ENCODE data around the gene CIZ1. TPM values are rescaled to one million over a fixed set of nuclear protein-coding genes. Genes with fewer than 3 reads are reported as not detected.

The CIZ1 gene
- total and polyA plus RNA-seq, 2 experiments from 2014 or later, result 48.5 to 73.1 TPM

DNA sequence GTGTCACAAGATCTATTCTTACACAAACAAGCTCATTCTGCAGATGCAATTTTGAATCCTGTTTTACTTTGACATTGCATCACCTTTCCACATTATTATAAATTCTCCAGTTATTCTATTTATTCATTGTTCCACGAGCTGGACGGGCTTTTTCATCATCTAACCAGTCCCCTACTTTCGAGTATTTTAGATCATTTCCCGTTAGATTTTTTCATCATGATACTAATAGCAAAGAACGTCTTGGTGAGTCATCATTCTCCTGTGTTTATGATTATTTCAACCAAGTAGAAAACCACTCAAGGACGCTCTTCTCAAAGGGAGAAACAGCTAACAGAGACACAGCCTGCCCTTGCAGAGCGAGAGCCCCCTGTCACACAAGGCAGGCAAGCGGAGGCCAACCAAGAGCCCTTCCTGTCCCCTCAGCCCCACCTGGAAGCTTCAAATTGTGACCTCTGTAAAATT, 16.2 kb downstream of the CIZ1 start:
- in situ Hi-C loops (cut with MboI), result no loop called here
- Histone ChIP-seq H3K4me2 (ENCODE audit: unreplicated experiment) (no peak overlapping the region), H3K4me1 (ENCODE audit: insufficient read depth) (no peaks in the 10 kb centered on the region), H4K20me1 (ENCODE audit: insufficient read depth) (no peaks in the 10 kb centered on the region), H3K9me2 (ENCODE audit: insufficient read depth) (no peaks in the 10 kb centered on the region), H3K36me3 (ENCODE audit: low read depth) (peaks cover 22% of the 10 kb centered on the region), H3K4me3 (no peak overlapping the region), H3F3A (ENCODE audit: insufficient read depth) (no peaks in the 10 kb centered on the region), H3K27ac (0 out of 2 replicates have a peak overlapping the region, but pooled peaks have one; percentile 16), H3K9me3 (ENCODE audit: low read depth) (no peaks in the 10 kb centered on the region), H3K27me3 (replicated peaks; ENCODE audit: insufficient read depth) (no peaks in the 10 kb centered on the region), H3K79me2 (ENCODE audit: insufficient read depth) (peaks cover 4% of the 10 kb centered on the region; the same call in 1 of the 2 replicates), H2AFZ (no peak overlapping the region), H3K9ac (no peak overlapping the region)
- 53 to 54% methylated on average over 8 of the region's 8 CpGs for WGBS, 2 experiments (ENCODE audit: low coverage in 1 of 2, low lambda C conversion rate in 2 of 2, missing lambda C conversion rate in 2 of 2)
- peak; percentile 65 for DNase-seq
- no peak for TF ChIP-seq EZH2 (IDR thresholded peaks at IDR 0.05; ENCODE audit: insufficient read depth, poor library complexity, severe bottlenecking)
- no peak for TF ChIP-seq EZH2phosphoT487 (IDR thresholded peaks at IDR 0.05; ENCODE audit: insufficient read depth, low read depth)

DNA sequence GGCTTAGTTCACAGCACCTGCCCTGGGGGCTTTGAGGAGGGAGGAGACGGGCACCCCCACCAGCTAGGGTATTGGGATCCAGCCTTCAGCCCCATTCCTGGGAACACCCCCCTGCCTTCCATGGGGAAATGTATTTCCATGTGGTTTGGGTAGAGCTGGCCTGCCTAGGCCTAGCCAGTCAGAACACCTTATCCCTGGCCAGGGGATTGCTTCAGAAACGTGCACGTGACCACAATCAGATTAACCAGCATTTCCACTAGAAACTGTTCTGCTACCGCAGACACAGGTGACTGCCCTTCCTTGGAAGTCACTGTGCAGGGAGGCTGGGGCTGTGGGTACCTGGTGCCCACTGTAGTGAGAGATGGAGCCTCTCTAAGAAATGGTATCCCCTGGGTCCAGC, 17.3 kb downstream of the CIZ1 start:
- H3K4me2 ChIP-seq (ENCODE audit: unreplicated experiment), result no peak overlapping the region
- H3K36me3 ChIP-seq (ENCODE audit: low read depth), result peaks cover 21% of the 10 kb centered on the region
- H3K4me1 ChIP-seq (ENCODE audit: insufficient read depth), result no peaks in the 10 kb centered on the region
- H2AFZ ChIP-seq, result no peak overlapping the region
- no peak overlapping the region for H3K27ac ChIP-seq
- no peak for DNase-seq
- no peaks in the 10 kb centered on the region for H3K27me3 ChIP-seq (replicated peaks; ENCODE audit: insufficient read depth)
- in situ Hi-C loops (cut with MboI), result no loop called here
- no peak overlapping the region for H3K9ac ChIP-seq
- H3K79me2 ChIP-seq (ENCODE audit: insufficient read depth), result peaks cover 4% of the 10 kb centered on the region; the same call in 1 of the 2 replicates
- H3F3A ChIP-seq (ENCODE audit: insufficient read depth), result no peaks in the 10 kb centered on the region
- WGBS, 2 experiments (ENCODE audit: low coverage in 1 of 2, low lambda C conversion rate in 2 of 2, missing lambda C conversion rate in 2 of 2), result 89 to 93% methylated on average over 4 of the region's 4 CpGs
- no peak overlapping the region for H3K4me3 ChIP-seq
- TF ChIP-seq EZH2phosphoT487 (IDR thresholded peaks at IDR 0.05; ENCODE audit: insufficient read depth, low read depth), result no peak
- TF ChIP-seq EZH2 (IDR thresholded peaks at IDR 0.05; ENCODE audit: insufficient read depth, poor library complexity, severe bottlenecking), result no peak
- no peaks in the 10 kb centered on the region for H3K9me2 ChIP-seq (ENCODE audit: insufficient read depth)
- H4K20me1 ChIP-seq (ENCODE audit: insufficient read depth), result no peaks in the 10 kb centered on the region
- no peaks in the 10 kb centered on the region for H3K9me3 ChIP-seq (ENCODE audit: low read depth)

DNA sequence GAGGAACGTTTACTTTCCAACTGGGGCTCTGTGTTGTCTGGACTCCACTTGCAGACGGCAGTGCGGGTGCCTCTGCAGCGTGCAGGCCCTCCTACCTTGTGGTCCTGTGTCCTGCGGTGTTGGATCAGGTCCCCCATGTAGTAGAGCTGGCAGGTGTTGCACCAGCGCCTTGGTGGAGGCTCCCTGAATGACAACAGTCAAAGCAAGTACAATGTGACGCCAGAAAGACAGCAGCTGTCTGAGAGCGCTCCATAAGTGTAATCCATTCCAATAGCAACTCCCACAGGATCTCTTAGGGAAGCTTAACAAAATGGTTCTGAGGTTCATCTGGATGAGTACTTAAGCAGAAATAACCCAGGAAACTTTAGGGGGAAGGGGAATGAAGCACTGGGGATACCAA, 21.4 kb downstream of the CIZ1 start:
- H3K4me1 ChIP-seq (ENCODE audit: insufficient read depth), result no peaks in the 10 kb centered on the region
- peaks cover 13% of the 10 kb centered on the region for H3K36me3 ChIP-seq (ENCODE audit: low read depth)
- H3K79me2 ChIP-seq (ENCODE audit: insufficient read depth), result peaks cover 4% of the 10 kb centered on the region; the same call in 1 of the 2 replicates
- H3F3A ChIP-seq (ENCODE audit: insufficient read depth), result 0 out of 2 replicates have a peak, but pooled peaks cover 5% of the 10 kb centered on the region
- no peak overlapping the region for H3K4me2 ChIP-seq (ENCODE audit: unreplicated experiment)
- TF ChIP-seq EZH2phosphoT487 (IDR thresholded peaks at IDR 0.05; ENCODE audit: insufficient read depth, low read depth) (no peak), EZH2 (IDR thresholded peaks at IDR 0.05; ENCODE audit: insufficient read depth, poor library complexity, severe bottlenecking) (no peak)
- H3K4me3 ChIP-seq, result no peak overlapping the region
- no peaks in the 10 kb centered on the region for H4K20me1 ChIP-seq (ENCODE audit: insufficient read depth)
- no peak for DNase-seq
- no peak overlapping the region for H3K27ac ChIP-seq
- 84 to 86% methylated on average over 8 of the region's 8 CpGs for WGBS, 2 experiments (ENCODE audit: low coverage in 1 of 2, low lambda C conversion rate in 2 of 2, missing lambda C conversion rate in 2 of 2)
- no peaks in the 10 kb centered on the region for H3K9me3 ChIP-seq (ENCODE audit: low read depth)
- H3K9me2 ChIP-seq (ENCODE audit: insufficient read depth), result no peaks in the 10 kb centered on the region
- no peaks in the 10 kb centered on the region for H3K27me3 ChIP-seq (replicated peaks; ENCODE audit: insufficient read depth)
- H2AFZ ChIP-seq, result no peak overlapping the region
- in situ Hi-C loops (cut with MboI), result no loop called here
- H3K9ac ChIP-seq, result no peak overlapping the region

DNA sequence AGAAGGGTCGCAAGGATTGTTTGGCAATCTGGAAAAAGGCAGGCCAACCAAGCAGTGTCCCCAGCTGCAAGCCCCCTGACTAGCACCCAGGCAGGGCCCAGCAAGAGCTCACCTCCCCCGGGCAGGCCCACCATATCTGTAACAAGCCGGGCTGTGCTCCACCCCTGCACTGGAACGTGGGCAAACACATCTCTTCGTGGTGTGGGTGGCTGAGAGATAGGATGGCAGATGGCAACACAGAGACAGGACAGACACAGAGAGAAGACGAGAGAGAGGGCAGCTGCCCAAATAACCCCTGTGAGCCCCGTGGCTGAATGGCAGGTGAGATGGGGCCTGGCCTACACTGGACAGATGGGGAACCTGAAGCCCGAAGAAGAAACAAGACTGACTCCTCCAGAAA, 21.9 kb downstream of the CIZ1 start:
- DNase-seq, result no peak
- Histone ChIP-seq H3K9me3 (ENCODE audit: low read depth) (no peaks in the 10 kb centered on the region), H3F3A (ENCODE audit: insufficient read depth) (0 out of 2 replicates have a peak, but pooled peaks cover 8% of the 10 kb centered on the region), H3K9ac (no peak overlapping the region), H2AFZ (no peak overlapping the region), H3K4me2 (ENCODE audit: unreplicated experiment) (no peak overlapping the region), H3K4me1 (ENCODE audit: insufficient read depth) (no peaks in the 10 kb centered on the region), H4K20me1 (ENCODE audit: insufficient read depth) (no peaks in the 10 kb centered on the region), H3K27ac (no peak overlapping the region), H3K79me2 (ENCODE audit: insufficient read depth) (peaks cover 4% of the 10 kb centered on the region; the same call in 1 of the 2 replicates), H3K9me2 (ENCODE audit: insufficient read depth) (no peaks in the 10 kb centered on the region), H3K4me3 (no peak overlapping the region), H3K27me3 (replicated peaks; ENCODE audit: insufficient read depth) (no peaks in the 10 kb centered on the region), H3K36me3 (ENCODE audit: low read depth) (peaks cover 9% of the 10 kb centered on the region)
- in situ Hi-C loops (cut with MboI), result no loop called here
- TF ChIP-seq EZH2 (IDR thresholded peaks at IDR 0.05; ENCODE audit: insufficient read depth, poor library complexity, severe bottlenecking) (no peak), EZH2phosphoT487 (IDR thresholded peaks at IDR 0.05; ENCODE audit: insufficient read depth, low read depth) (no peak)
- 91 to 96% methylated on average over 8 of the region's 8 CpGs for WGBS, 2 experiments (ENCODE audit: low coverage in 1 of 2, low lambda C conversion rate in 2 of 2, missing lambda C conversion rate in 2 of 2)
